GM13977 (cell line): ENCODE measurements around the gene CRX.
"Not testable (repeated sequence)": the region's sequence is repeated elsewhere in the genome, so short reads cannot be mapped to it uniquely, and the experiment has no call there.

ENCODE experiments used
- DNase-seq: peaks from one replicate; pipeline ENCODE4 v3.0.0; 2012; ENCODE audit warnings: low spot score
- CTCF ChIP-seq: IDR thresholded peaks from 2 replicates; pipeline ENCODE4 v1.5.1; 2012; ENCODE audit warnings: mild to moderate bottlenecking, control low read depth; ENCODE audit not compliant: insufficient read depth; ENCODE audit errors: extremely low read depth, missing control alignments
- in situ Hi-C: fragments of 300-500 bp; cut with MboI; formaldehyde crosslinking; loops from one replicate; pipeline ENCODE4 v1.12.0; 2022; ENCODE audit warnings: low sequenced_read_pairs, low pct_unique_long_range_greater_than_20kb, mixed read lengths, inconsistent platforms; ENCODE audit not compliant: unreplicated experiment

The CRX gene

DNA sequence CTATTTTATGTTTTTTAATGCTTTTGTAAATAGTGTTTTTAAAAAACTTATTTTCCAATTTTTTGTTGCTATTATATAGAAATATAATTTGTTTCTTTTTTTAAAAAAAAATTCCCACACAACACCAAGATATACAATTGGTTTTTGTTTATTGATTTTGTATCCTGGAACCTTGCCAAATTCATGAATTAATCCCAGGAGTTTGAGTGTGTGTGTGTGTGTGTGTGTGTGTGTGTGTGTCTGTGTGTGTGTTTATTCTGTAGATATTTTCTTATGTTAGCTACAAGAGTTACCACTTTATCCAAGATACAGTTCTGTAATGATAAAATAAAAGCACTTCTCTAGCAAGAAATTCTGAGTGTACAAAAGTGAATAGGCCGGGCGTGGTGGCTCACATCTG lies 25.0 kb upstream of the CRX start:
- DNase-seq: no peak
- in situ Hi-C loops: no loop called here
- TF ChIP-seq CTCF: no peak

DNA sequence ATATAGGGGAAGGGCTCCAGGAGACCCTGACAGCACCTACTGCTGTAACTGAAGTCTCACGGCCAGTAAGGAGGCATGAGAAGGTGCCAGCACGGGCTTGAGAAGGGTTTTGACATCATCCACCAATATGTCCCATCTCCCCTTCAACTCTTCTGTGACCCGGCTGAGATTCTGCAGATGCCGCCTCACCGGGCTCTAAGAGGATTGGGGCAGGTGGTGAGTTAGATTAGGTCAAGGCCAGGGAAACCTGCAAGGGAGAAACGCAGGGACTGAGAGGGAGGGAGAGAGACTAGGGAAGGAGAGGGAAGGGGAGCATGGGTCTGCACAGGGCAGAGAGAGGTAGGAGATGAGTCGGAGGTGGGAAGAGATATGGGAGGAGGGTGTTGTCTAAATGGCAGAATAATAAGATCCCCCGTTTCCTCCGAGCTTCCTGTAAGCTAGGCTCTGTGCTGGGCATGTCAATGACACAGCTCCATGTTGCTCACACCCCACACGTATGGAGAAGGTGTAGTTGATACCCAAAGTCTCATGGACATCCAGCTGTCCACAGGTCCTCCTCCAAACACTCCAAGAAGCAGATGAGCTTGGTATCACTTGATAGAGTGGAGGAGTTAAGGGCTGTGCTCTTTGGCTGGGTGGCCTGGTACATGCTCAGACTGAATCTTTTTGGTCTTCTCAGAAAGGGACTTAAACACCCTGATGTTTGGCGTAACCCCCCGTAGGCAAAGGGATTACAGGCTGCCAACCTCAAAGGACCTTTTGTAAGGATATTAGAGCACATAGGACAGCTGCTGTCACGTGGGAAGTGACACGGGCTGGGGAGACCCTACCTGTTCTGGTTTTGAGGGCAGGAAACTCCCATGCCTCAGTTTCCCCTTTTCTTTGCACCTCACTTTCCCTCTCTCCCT lies 23.5 kb upstream of the CRX start:
- no peak for TF ChIP-seq CTCF
- DNase-seq: no peak
- in situ Hi-C loops: no loop called here

- TF ChIP-seq CTCF: no peak
- in situ Hi-C loops: no loop called here
- DNase-seq: no peak
These were observed 22.9 kb upstream of the CRX start for GRCh38 chr19:47798904-47799266.

GRCh38 chr19:47801270-47801669 lies 20.5 kb upstream of the CRX start:
- in situ Hi-C loops: no loop called here
- no peak for DNase-seq
- TF ChIP-seq CTCF: no peak

DNA sequence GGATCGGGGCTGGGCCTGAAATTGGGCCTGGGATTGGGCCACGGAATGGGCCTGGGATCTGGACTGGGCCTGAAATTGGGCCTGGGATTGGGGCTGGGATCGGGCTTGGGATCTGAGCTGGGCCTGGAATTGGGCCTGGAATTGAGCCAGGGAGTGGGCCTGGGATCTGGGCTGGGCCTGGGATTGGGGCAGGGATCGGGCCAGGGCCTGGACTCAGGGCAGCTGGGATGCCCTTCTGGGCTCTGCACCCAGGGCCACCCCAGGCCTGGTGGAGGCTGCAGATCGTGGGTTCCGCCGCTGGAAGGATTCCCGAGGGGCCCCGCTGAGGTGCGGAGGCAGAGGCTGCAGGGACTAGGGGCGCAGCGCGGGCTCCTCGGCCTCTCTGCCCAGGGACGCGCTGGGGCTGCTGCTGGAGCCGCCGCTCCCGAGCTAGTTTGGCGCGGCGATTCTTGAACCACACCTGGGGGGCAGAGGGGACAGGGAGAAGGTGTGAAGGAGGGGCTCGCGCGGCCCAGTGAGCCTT lies 19.2 kb upstream of the CRX start:
- DNase-seq: no peak
- TF ChIP-seq CTCF: no peak
- in situ Hi-C loops: no loop called here

- DNase-seq, in situ Hi-C loops: not testable (repeated sequence)
These were observed 18.6 kb upstream of the CRX start for GRCh38 chr19:47803148-47803547.

GRCh38 chr19:47803671-47804070 lies 18.1 kb upstream of the CRX start:
- DNase-seq, in situ Hi-C loops: not testable (repeated sequence)

GRCh38 chr19:47804451-47804850 lies 17.3 kb upstream of the CRX start, which contains the start of gene TPRX1:
Gene TPRX1, minus strand, starts transcription at chr19:47804551. Its CDS starts 12 bp downstream, at chr19:47804539.
- in situ Hi-C loops, DNase-seq: not testable (repeated sequence)
